ENCODE data around the gene MLXIP.

The MLXIP gene

GRCh38 chr12:122123761-122124145, 45.2 kb downstream of the MLXIP start:
- no peak for DNase-seq

- DNase-seq: no peak
Measured at GRCh38 chr12:122124370-122124769, 45.8 kb downstream of the MLXIP start.

GRCh38 chr12:122125452-122126341, 47.1 kb downstream of the MLXIP start:
- no peak for DNase-seq

- DNase-seq: no peak
Measured at GRCh38 chr12:122126342-122126635, 47.7 kb downstream of the MLXIP start.

- DNase-seq: peak in 4 of 56 donors; percentile 4 to 23 (median 12)
Measured at GRCh38 chr12:122126713-122127597, 48.4 kb downstream of the MLXIP start.

GRCh38 chr12:122127839-122128238, 49.3 kb downstream of the MLXIP start:
- no peak for DNase-seq

GRCh38 chr12:122128481-122128880, 49.9 kb downstream of the MLXIP start:
- no peak for DNase-seq

GRCh38 chr12:122129131-122129530, 50.6 kb downstream of the MLXIP start:
- no peak for DNase-seq

GRCh38 chr12:122130150-122130549, 51.6 kb downstream of the MLXIP start:
- peak in 3 of 56 donors; percentile 10 to 28 (median 11) for DNase-seq

- no peak for DNase-seq
Measured at GRCh38 chr12:122133192-122133950, 54.8 kb downstream of the MLXIP start.

- no peak for DNase-seq
Measured at GRCh38 chr12:122135437-122136031, 57.0 kb downstream of the MLXIP start.

- DNase-seq: no peak
Measured at GRCh38 chr12:122137229-122137628, 58.7 kb downstream of the MLXIP start.

GRCh38 chr12:122137681-122138080, 59.1 kb downstream of the MLXIP start:
- no peak for DNase-seq

GRCh38 chr12:122138181-122138580, 59.6 kb downstream of the MLXIP start:
- peak in 1 of 56 donors; percentile 3 for DNase-seq

GRCh38 chr12:122138616-122139015, 60.1 kb downstream of the MLXIP start:
- peak in 10 of 56 donors; percentile 6 to 34 (median 20) for DNase-seq

GRCh38 chr12:122139266-122139665, 60.7 kb downstream of the MLXIP start:
- DNase-seq: no peak

GRCh38 chr12:122139941-122140340, 61.4 kb downstream of the MLXIP start:
- no peak for DNase-seq

GRCh38 chr12:122140467-122141257, 62.1 kb downstream of the MLXIP start:
- no peak for DNase-seq

GRCh38 chr12:122141911-122142725, 63.6 kb downstream of the MLXIP start:
- no peak for DNase-seq

Measured in nucleus accumbens (tissue), 56 donors.